ENCODE data around the gene AR. TPM values are rescaled to one million over a fixed set of nuclear protein-coding genes. Genes with fewer than 3 reads are reported as not detected.

AR gene
- total and polyA plus RNA-seq, 9 of the 15 experiments (the other 6 are each of a cell fraction or from before 2014, with no cell fraction given), result 0.01 to 0.04 (median 0.01) TPM; not detected in 6

DNA sequence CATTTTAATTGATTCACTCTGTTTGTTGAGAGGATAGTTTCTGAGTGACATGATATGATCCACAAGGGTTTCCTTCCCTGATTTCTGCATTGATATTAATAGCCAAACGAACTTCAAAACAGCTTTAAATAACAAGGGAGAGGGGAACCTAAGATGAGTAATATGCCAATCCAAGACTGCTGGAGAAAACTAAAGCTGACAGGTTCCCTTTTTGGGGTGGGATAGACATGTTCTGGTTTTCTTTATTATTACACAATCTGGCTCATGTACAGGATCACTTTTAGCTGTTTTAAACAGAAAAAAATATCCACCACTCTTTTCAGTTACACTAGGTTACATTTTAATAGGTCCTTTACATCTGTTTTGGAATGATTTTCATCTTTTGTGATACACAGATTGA is 182.2 kb downstream of the AR start:
- no peaks in the 10 kb centered on the region for H3K4me1 ChIP-seq (replicated peaks in 1 of 2; ENCODE audit: control insufficient read depth in 2 of 2, insufficient read depth in 2 of 2, low read length in 2 of 2)
- no peak for FAIRE-seq
- H3K4me3 ChIP-seq, result no peak overlapping the region
- intact Hi-C loops (cut with micrococcal nuclease) (no loop called here), in situ Hi-C loops (cut with MboI) (no loop called here)
- H3K27ac ChIP-seq (ENCODE audit: extremely low read depth, low read depth, low read length), result no peak overlapping the region
- H3K27me3 ChIP-seq (ENCODE audit: control insufficient read depth in 2 of 2, insufficient read depth in 2 of 2, low read length in 2 of 2), result no peaks in the 10 kb centered on the region
- no peak for DNase-seq (ENCODE audit: extremely low read depth in 1 of 4, low spot score in 3 of 4)
- H3K4me2 ChIP-seq (ENCODE audit: insufficient read depth, low read length), result no peak overlapping the region
- no TSS peak for BruUV-seq (replicated peaks)
- H2AFZ ChIP-seq (ENCODE audit: low read depth, low read length), result no peak overlapping the region
- H4K20me1 ChIP-seq (replicated peaks; ENCODE audit: control insufficient read depth, insufficient read depth, low read length), result no peaks in the 10 kb centered on the region
- ATAC-seq, result no peak
- ChIA-PET POLR2A (no interaction called here), CTCF (ENCODE audit: low intra/inter-chr PET ratio) (no interaction called here)
- H3K79me2 ChIP-seq (ENCODE audit: control insufficient read depth, insufficient read depth, low read length), result no peaks in the 10 kb centered on the region
- WGBS (ENCODE audit: insufficient coverage, low coverage, missing lambda C conversion rate), result 0% methylated on average over 1 of the region's 1 CpG
- TF ChIP-seq ZNF175 (CRISPR knock-in tag; IDR thresholded peaks at IDR 0.05; ENCODE audit: low read depth), result no peak
- no peak for TF ChIP-seq TRIM25 (IDR thresholded peaks at IDR 0.05; ENCODE audit: borderline replicate concordance)
- no peak for TF ChIP-seq SMAD4 (CRISPR knock-in tag; conservative IDR thresholded peaks at IDR 0.05)
- TF ChIP-seq RCOR1 (IDR thresholded peaks at IDR 0.05; ENCODE audit: borderline replicate concordance in 1 of 2, low read depth in 2 of 2, low read length in 2 of 2), result no peak
- no peak for TF ChIP-seq ZNF347 (CRISPR knock-in tag; IDR thresholded peaks at IDR 0.05; ENCODE audit: low read depth)
- no peak for TF ChIP-seq MEIS2 (IDR thresholded peaks at IDR 0.05; ENCODE audit: partially characterized antibody)
- TF ChIP-seq MXI1 (IDR thresholded peaks at IDR 0.05; ENCODE audit: low read depth, low read length), result no peak
- TF ChIP-seq THRA (IDR thresholded peaks at IDR 0.05), result no peak
- no peak for TF ChIP-seq AFF1 (IDR thresholded peaks at IDR 0.05; ENCODE audit: low read depth in 1 of 2, partially characterized antibody in 2 of 2)
- TF ChIP-seq RFX5 (IDR thresholded peaks at IDR 0.05; ENCODE audit: low read depth, low read length), result no peak
- no peak for TF ChIP-seq GATAD2B (IDR thresholded peaks at IDR 0.05; ENCODE audit: borderline replicate concordance)
- no peak for TF ChIP-seq TOE1 (IDR thresholded peaks at IDR 0.05; ENCODE audit: borderline replicate concordance)
- no peak for TF ChIP-seq TOE1 (CRISPR knock-in tag; IDR thresholded peaks at IDR 0.05; ENCODE audit: borderline replicate concordance, low read depth)
- TF ChIP-seq SOX6 (IDR thresholded peaks at IDR 0.05), result no peak
- H3K9ac ChIP-seq (ENCODE audit: insufficient read depth in 1 of 2, low read depth in 2 of 2, low read length in 2 of 2), result no peak overlapping the region
- no peaks in the 10 kb centered on the region for H3K9me1 ChIP-seq (ENCODE audit: control insufficient read depth, insufficient read depth, low read length)
- no peaks in the 10 kb centered on the region for H3K36me3 ChIP-seq (ENCODE audit: control insufficient read depth, insufficient read depth, low read length)
- H3K9me3 ChIP-seq (replicated peaks; ENCODE audit: control insufficient read depth, insufficient read depth, low read depth, low read length), result no peaks in the 10 kb centered on the region

All from K562 (cell line).